ENCODE results near the gene TSACC.

- no peak for TF ChIP-seq ZNF274 (IDR thresholded peaks at IDR 0.05; ENCODE audit: low read depth, low read length)
- TF ChIP-seq YY1 (IDR thresholded peaks at IDR 0.05; ENCODE audit: insufficient read depth, insufficient read length) = no peak
- no peak for TF ChIP-seq SUZ12 (IDR thresholded peaks at IDR 0.05; ENCODE audit: extremely low read depth, insufficient read depth, insufficient read length)
Observed at GRCh38 chr1:156376146-156376545, 37.8 kb downstream of the TSACC start.

All from NT2/D1 (cell line).